ENCODE measurements around the gene DTX3. TPM values are rescaled to one million over a fixed set of nuclear protein-coding genes. Genes with fewer than 3 reads are reported as not detected.

Gene DTX3
- total and polyA plus RNA-seq, 2 of the 13 experiments (the other 11 are each of a cell fraction or from before 2014, with no cell fraction given), result 9.0 to 27.2 TPM

- TF ChIP-seq REXO4 (CRISPR knock-in tag; IDR thresholded peaks at IDR 0.05; ENCODE audit: borderline replicate concordance) (no peak), ZNF678 (CRISPR knock-in tag; IDR thresholded peaks at IDR 0.05) (no peak), MIXL1 (CRISPR knock-in tag; IDR thresholded peaks at IDR 0.05) (0 out of 2 replicates have a peak, but pooled peaks have one; percentile 50), NRL (CRISPR knock-in tag; IDR thresholded peaks at IDR 0.05; ENCODE audit: borderline replicate concordance) (no peak), ZBED4 (CRISPR knock-in tag; IDR thresholded peaks at IDR 0.05; ENCODE audit: borderline replicate concordance) (no peak), BHLHE40 (IDR thresholded peaks at IDR 0.05; ENCODE audit: low read length) (peak; percentile 46; the same call in 1 of the 2 replicates), ZBTB7B (CRISPR knock-in tag; IDR thresholded peaks at IDR 0.05) (peak; percentile 51; the same call in 1 of the 2 replicates), FOXP4 (CRISPR knock-in tag; IDR thresholded peaks at IDR 0.05) (0 out of 2 replicates have a peak, but pooled peaks have one; percentile 24), ZFX (CRISPR knock-in tag; IDR thresholded peaks at IDR 0.05; ENCODE audit: low read depth) (0 out of 2 replicates have a peak, but pooled peaks have one; percentile 18), SP4 (CRISPR knock-in tag; IDR thresholded peaks at IDR 0.05) (no peak), ZNF138 (CRISPR knock-in tag; IDR thresholded peaks at IDR 0.05; ENCODE audit: low read depth) (no peak), REST (IDR thresholded peaks at IDR 0.05; ENCODE audit: borderline replicate concordance in 1 of 2, low read depth in 1 of 2, low read length in 2 of 2) (no peak), TBX2 (CRISPR knock-in tag; IDR thresholded peaks at IDR 0.05; ENCODE audit: borderline replicate concordance) (no peak), NR2F1 (CRISPR knock-in tag; IDR thresholded peaks at IDR 0.05) (peak in 1 of 2 experiments; percentile 61; a peak in 1 of 4 replicates), THAP11 (CRISPR knock-in tag; IDR thresholded peaks at IDR 0.05) (peak; percentile 52; the same call in 1 of the 2 replicates), ZNF550 (CRISPR knock-in tag; IDR thresholded peaks at IDR 0.05; ENCODE audit: borderline replicate concordance) (no peak)
These were observed 21.4 kb upstream of the DTX3 start (continued) for GRCh38 chr12:57583008-57583831.

Measured in HepG2 (cell line).